K562 (cell line): ENCODE results near the gene DNAAF9. TPM values are rescaled to one million over a fixed set of nuclear protein-coding genes. Genes with fewer than 3 reads are reported as not detected.

Experiments used
- ATAC-seq: fragments of 200-7000 bp; cut with Tn5 transposase; 3 replicates; pipeline ENCODE4 v1.9.1; 2020; ENCODE audit warnings: moderate library complexity
- BruUV-seq: library from RNA; stranded (reverse); fragments of 400-500 nt; replicated peaks from 2 replicates; lab custom pipeline; 2021; lab: Mats Ljungman, UMichigan
- CTCF ChIA-PET: fragments of 300-600 bp; formaldehyde crosslinking; extraction: SDS; loops from one replicate; lab custom pipeline; 2021; ENCODE audit warnings: low intra/inter-chr PET ratio; lab: Yijun Ruan, JAX
- POLR2A ChIA-PET: fragments of 300-600, 350-650 bp; sonication (Branson Sonifier 250); formaldehyde crosslinking; extraction: SDS; loops from one replicate; lab custom pipeline; 2021; ENCODE audit warnings: antibody characterized with exemption, inconsistent platforms; lab: Yijun Ruan, JAX
- DNase-seq, 4 experiments: peaks; one replicate each; pipeline versions ENCODE4 v3.0.0 to v3.0.0-alpha.2; 2011 to 2018; ENCODE audit warnings: low spot score in 3 of 4, mixed read lengths in 3 of 4; ENCODE audit errors: extremely low read depth in 1 of 4
- FAIRE-seq: peaks from 2 replicates; lab custom pipeline; 2011; peaks lifted over from hg19 to GRCh38; lab: Jason Lieb, UNC
- H2AFZ ChIP-seq: 2 replicates; pipeline ENCODE4 v1.6.0; 2011; ENCODE audit warnings: low read depth, low read length, control low read depth, inconsistent platforms
- H3K27ac ChIP-seq: fragments of 200-600 bp; 3 replicates; pipeline ENCODE4 v1.8.0; 2011; ENCODE audit warnings: low read depth, mild to moderate bottlenecking, control low read depth, inconsistent platforms, low read length, moderate library complexity, mixed read lengths; ENCODE audit errors: extremely low read depth
- H3K27me3 ChIP-seq, 2 experiments: fragments of 300-600 bp in 1 of 2; 2 replicates in 1 of 2; 3 replicates in 1 of 2; pipeline versions ENCODE4 v1.6.0 to v1.8.0; 2011; ENCODE audit warnings: inconsistent platforms in 2 of 2, low read length in 2 of 2, mild to moderate bottlenecking in 1 of 2, mixed read lengths in 1 of 2, moderate library complexity in 1 of 2; ENCODE audit not compliant: control insufficient read depth in 2 of 2, insufficient read depth in 2 of 2
- H3K36me3 ChIP-seq: fragments of 300-600 bp; 3 replicates; pipeline ENCODE4 v1.8.0; 2011; ENCODE audit warnings: mild to moderate bottlenecking, low read length, inconsistent platforms; ENCODE audit not compliant: control insufficient read depth, insufficient read depth
- H3K4me1 ChIP-seq, 2 experiments: fragments of 200-600 bp in 1 of 2; replicated peaks in 1 of 2; 2 replicates in 1 of 2; 3 replicates in 1 of 2; pipeline versions ENCODE4 v1.5.1 to v1.8.0; 2011; ENCODE audit warnings: inconsistent platforms in 2 of 2, low read length in 2 of 2, mild to moderate bottlenecking in 1 of 2, mixed read lengths in 1 of 2, moderate library complexity in 1 of 2; ENCODE audit not compliant: control insufficient read depth in 2 of 2, insufficient read depth in 2 of 2
- H3K4me2 ChIP-seq: 2 replicates; pipeline ENCODE4 v1.6.1; 2011; ENCODE audit warnings: low read length, control low read depth, inconsistent platforms, mixed read lengths; ENCODE audit not compliant: insufficient read depth
- H3K4me3 ChIP-seq: fragments of 200-600 bp; sonication (generic), shearing (Covaris generic); 2 replicates; pipeline ENCODE4 v1.5.1; 2016; ENCODE audit warnings: control low read depth, inconsistent platforms
- H3K79me2 ChIP-seq: fragments of 200-600 bp; 3 replicates; pipeline ENCODE4 v1.8.0; 2011; ENCODE audit warnings: low read length, inconsistent platforms; ENCODE audit not compliant: control insufficient read depth, insufficient read depth
- H3K9ac ChIP-seq, 2 experiments: 2 replicates each; pipeline versions ENCODE4 v1.6.0 to v1.6.1; 2011; ENCODE audit warnings: low read depth in 2 of 2, low read length in 2 of 2, control low read depth in 1 of 2, inconsistent platforms in 1 of 2, mild to moderate bottlenecking in 1 of 2, mixed read lengths in 1 of 2; ENCODE audit not compliant: insufficient read depth in 1 of 2
- H3K9me1 ChIP-seq: one replicate; pipeline ENCODE4 v1.6.0; 2011; ENCODE audit warnings: inconsistent platforms, mild to moderate bottlenecking, low read length, moderate library complexity; ENCODE audit not compliant: control insufficient read depth, insufficient read depth
- H3K9me3 ChIP-seq: replicated peaks from 2 replicates; pipeline ENCODE4 v1.5.1; 2011; ENCODE audit warnings: low read depth, low read length, inconsistent platforms; ENCODE audit not compliant: control insufficient read depth, insufficient read depth
- H4K20me1 ChIP-seq: replicated peaks from 2 replicates; pipeline ENCODE4 v1.6.1; 2011; ENCODE audit warnings: low read length, inconsistent platforms, mixed read lengths; ENCODE audit not compliant: control insufficient read depth, insufficient read depth
- MEIS2 ChIP-seq: fragments of 450-650 bp; IDR thresholded peaks from 2 replicates; pipeline ENCODE4 v1.6.1; 2014; ENCODE audit warnings: mild to moderate bottlenecking; ENCODE audit not compliant: partially characterized antibody
- PBX2 ChIP-seq, 2 experiments: IDR thresholded peaks in 1 of 2; conservative IDR thresholded peaks in 1 of 2; 2 replicates each; pipeline ENCODE4 v1.6.1; 2016; ENCODE audit warnings: low read depth in 2 of 2, mild to moderate bottlenecking in 1 of 2, missing compliant biosample characterization in 1 of 2, missing genetic modification characterization in 1 of 2, moderate library complexity in 1 of 2
- PKNOX1 ChIP-seq: fragments of 450-650 bp; IDR thresholded peaks from 2 replicates; pipeline ENCODE4 v1.6.1; 2016
- ZNF41 ChIP-seq: fragments of 250-450 bp; sonication (Bioruptor Pico); conservative IDR thresholded peaks from 2 replicates; pipeline ENCODE4 v1.4.0; 2020; ENCODE audit warnings: mild to moderate bottlenecking
- WGBS: fragments of 100-300 bp; shearing (Covaris generic); methylation state at CpG from one replicate; pipeline ENCODE4 v1.1.6; 2016; ENCODE audit warnings: low coverage, mixed read lengths; ENCODE audit not compliant: insufficient coverage; ENCODE audit errors: missing lambda C conversion rate; 5-methylcytosine and 5-hydroxymethylcytosine counted together
- in situ Hi-C: fragments of 300-500 bp; cut with MboI; formaldehyde crosslinking; loops from 4 replicates; pipeline ENCODE4 v1.15.0; 2018; ENCODE audit warnings: inconsistent platforms, mixed read lengths
- intact Hi-C: fragments of 100-400 bp; cut with micrococcal nuclease; formaldehyde crosslinking; loops from 2 replicates; pipeline ENCODE4 v1.14.2; 2022
- polyA plus RNA-seq, 8 experiments: library from polyadenylated mRNA; depleted of rRNA in 4 of 8; stranded (reverse) in 5 of 8; unstranded in 3 of 8; fragments of >200 nt; fragmentation: Nextera tagmentation in 2 of 8; fragmentation: Illumina TruSeq in 1 of 8; extraction: Ambion mirVana in 2 of 8; extraction: Trizol in 1 of 8; gene quantifications; 2 replicates each; pipeline versions ENCODE4 v1.2.1 to v1.2.3, GENCODE V29; 2011 to 2014; ENCODE audit warnings: inconsistent platforms in 1 of 8, missing spikeins in 1 of 8
- total RNA-seq, 7 experiments: library from RNA; depleted of rRNA in 6 of 7; stranded (reverse); fragments of >200 nt in 6 of 7; fragmentation: Illumina TruSeq in 2 of 7; extraction: Trizol in 2 of 7; gene quantifications; 2 replicates each; pipeline versions ENCODE4 v1.2.1 to v1.2.3, GENCODE V29; 2011 to 2021; ENCODE audit warnings: low replicate concordance in 1 of 7

Gene DNAAF9
- total and polyA plus RNA-seq, 9 of the 15 experiments (the other 6 are each of a cell fraction or from before 2014, with no cell fraction given) = 0.42 to 2.9 (median 1.9) TPM

- Histone ChIP-seq H3K4me1 (peaks cover 0 to 5% of the 10 kb centered on the region in 2 experiments; a peak in 1 of 5 replicates), H3K27ac (no peak overlapping the region), H4K20me1 (no peaks in the 10 kb centered on the region), H3K9ac (no peak overlapping the region), H2AFZ (no peak overlapping the region)
- no peak for ATAC-seq
- BruUV-seq = no TSS peak
- CTCF ChIA-PET = no interaction called here
- TF ChIP-seq PKNOX1 = 0 out of 2 replicates have a peak, but pooled peaks have one; percentile 25
- TF ChIP-seq MEIS2 = peak; percentile 62
- no peak for TF ChIP-seq PBX2 (CRISPR knock-in tag; IDR thresholded peaks at IDR 0.05; ENCODE audit: low read depth)
- 0 out of 2 replicates have a peak, but pooled peaks have one; percentile 26 for TF ChIP-seq PBX2 (tag; conservative IDR thresholded peaks at IDR 0.05; ENCODE audit: low read depth)
- TF ChIP-seq ZNF41 (CRISPR knock-in tag) = no peak
- TF ChIP-seq, all 486 proteins: peak for 3
- intact Hi-C loops = no loop called here
- DNase-seq (no peak), FAIRE-seq (no peak)
- Histone ChIP-seq H3K4me2 (no peak overlapping the region), H3K36me3 (no peaks in the 10 kb centered on the region), H3K27me3 (no peaks in the 10 kb centered on the region), H3K79me2 (no peaks in the 10 kb centered on the region), H3K9me1 (no peaks in the 10 kb centered on the region), H3K9me3 (no peaks in the 10 kb centered on the region), H3K4me3 (no peak overlapping the region)
- in situ Hi-C loops = no loop called here
- WGBS = 8% methylated on average over 4 of the region's 4 CpGs
- POLR2A ChIA-PET = interaction anchor here (0.9 kb wide), 1 partner anchor 14 kb away, joined by 3 read pairs; the partner anchor contains the start of gene ATRN
These were observed 49.2 kb upstream of the DNAAF9 start for GRCh38 chr20:3456648-3457047.
